Upper lobe of left lung (tissue), 6 donors: Measurements from ENCODE around the gene CX3CR1. TPM values are rescaled to one million over a fixed set of nuclear protein-coding genes. Genes with fewer than 3 reads are reported as not detected.

Source experiments
- ATAC-seq, 2 donors: fragments of 200-7000 bp; cut with Tn5 transposase; one replicate each; pipeline ENCODE4 v1.9.1; 2022; ENCODE audit warnings: mild to moderate bottlenecking in 2 of 2, moderate library complexity in 2 of 2; ENCODE audit not compliant: low FRiP score in 2 of 2
- DNase-seq, 2 donors: peaks; one replicate each; pipeline ENCODE4 v3.0.0-alpha.2; 2019 to 2020
- H3K27ac ChIP-seq, 4 donors: fragments of 200-600 bp; sonication (generic); one replicate each; pipeline ENCODE4 v1.5.1; 2016 to 2019
- H3K27me3 ChIP-seq, 4 donors: fragments of 200-600 bp; sonication (generic); one replicate each; pipeline ENCODE4 v1.5.1; 2017 to 2019
- H3K36me3 ChIP-seq, 4 donors: fragments of 200-600 bp; sonication (generic); one replicate each; pipeline ENCODE4 v1.5.1; 2016 to 2019
- H3K4me1 ChIP-seq, 4 donors: fragments of 200-600 bp; sonication (generic); one replicate each; pipeline ENCODE4 v1.5.1; 2018 to 2019
- H3K4me3 ChIP-seq, 4 donors: fragments of 200-600 bp; sonication (generic); one replicate each; pipeline ENCODE4 v1.5.1; 2017 to 2019; ENCODE audit warnings: mild to moderate bottlenecking in 2 of 4, moderate library complexity in 1 of 4
- H3K9me3 ChIP-seq, 4 donors: fragments of 200-600 bp; sonication (generic); one replicate each; pipeline ENCODE4 v1.5.1; 2018 to 2019
- EP300 ChIP-seq, 4 donors: sonication (generic); formaldehyde crosslinking; IDR thresholded peaks; one replicate each; pipeline ENCODE4 v1.5.1; 2017; ENCODE audit warnings: antibody characterized with exemption in 4 of 4, control low read depth in 2 of 4
- POLR2A ChIP-seq, 4 donors: fragments of 450-650 bp; IDR thresholded peaks; one replicate each; pipeline ENCODE4 v1.5.1; 2016 to 2017; ENCODE audit warnings: antibody characterized with exemption in 4 of 4, mild to moderate bottlenecking in 2 of 4
- POLR2AphosphoS5 ChIP-seq, 2 donors: sonication (generic); formaldehyde crosslinking; IDR thresholded peaks; one replicate each; pipeline ENCODE4 v1.5.1; 2017; ENCODE audit warnings: antibody characterized with exemption in 2 of 2
- WGBS, 2 donors: methylation state at CpG; one replicate each; pipeline ENCODE4 v1.1.5; 2017 to 2018; 5-methylcytosine and 5-hydroxymethylcytosine counted together
- total RNA-seq, 6 donors: library from RNA; depleted of rRNA in 4 of 6; stranded (reverse); fragments of >200 nt in 4 of 6; gene quantifications; one replicate each; pipeline versions ENCODE4 v1.1.0 to v1.2.1, GENCODE V29; 2016 to 2021
- TF ChIP-seq, protein P1 (sequence below), 6 experiments: fragments of 450-650 bp in 4 of 6; fragments of 200-600 bp in 2 of 6; sonication (generic) in 2 of 6; IDR thresholded peaks; one replicate each; pipeline ENCODE4 v1.5.1; 2016 to 2019; ENCODE audit warnings: antibody characterized with exemption in 6 of 6
- donor health status: DM: no; HTN: no; CAD: no; lungs with moderate emphysema.
- donor health status: DM: no; HTN: yes; CAD: no; lungs with severe emphysema.

Gene CX3CR1
- 10 to 100 TPM in 1 of 6 donors, 1 to 10 TPM in 4, under 1 TPM in 1; 0.59 to 15.3 (median 2.5) TPM for total RNA-seq

DNA sequence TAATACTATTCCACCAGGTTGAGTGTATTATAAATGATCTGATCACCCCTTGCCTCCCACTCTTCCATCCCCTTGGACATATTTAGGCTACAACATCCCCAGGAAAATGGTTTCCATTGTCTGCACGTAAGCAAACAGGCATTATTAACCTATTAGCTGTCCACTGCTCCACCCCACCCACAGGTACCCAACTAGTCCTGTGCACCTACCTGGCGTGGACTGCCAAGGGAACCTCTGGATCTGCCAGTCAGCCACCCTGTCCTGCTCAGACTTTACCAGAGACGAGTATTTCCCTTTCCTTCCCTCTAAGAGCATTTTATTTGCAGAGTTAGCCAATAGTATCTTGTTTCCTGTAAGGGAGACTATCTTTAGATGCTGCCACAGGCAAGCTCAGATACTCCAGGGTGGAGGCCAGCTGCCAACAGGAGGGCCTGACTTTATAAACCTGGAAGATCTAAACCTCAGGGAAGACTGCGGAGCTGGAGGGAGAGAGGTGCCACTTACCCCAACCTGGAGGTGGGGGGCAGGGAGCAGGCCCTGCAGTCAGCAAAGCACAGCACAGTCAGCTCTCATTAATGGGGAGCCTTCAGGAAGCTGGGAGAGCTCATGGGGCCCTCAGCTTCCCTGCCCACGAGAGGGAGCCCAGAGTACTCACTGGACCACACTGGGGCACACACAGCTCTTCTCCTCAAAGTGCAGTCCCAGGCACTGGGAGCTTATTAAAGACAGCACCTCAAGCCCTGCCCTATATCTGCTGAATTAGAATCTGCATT lies at the start of gene CX3CR1:
Gene CX3CR1, minus strand, starts transcription at position 292 of the 773 bp plus-strand sequence. CDS start 13,527 bp downstream, outside the sequence.
- peak in 1 of 2 donors; percentile 17 for ATAC-seq
- Histone ChIP-seq H3K4me3 (peak within 1 kb of the TSS in 1 of 4 donors; percentile 20), H3K9me3 (no peaks in the 10 kb centered on the region), H3K4me1 (peaks cover 0 to 10% (median 5%) of the 10 kb centered on the region in 4 donors), H3K36me3 (no peaks in the 10 kb centered on the region), H3K27me3 (no peaks in the 10 kb centered on the region), H3K27ac (peak within 1 kb of the TSS in 2 of 4 donors; percentile 13 to 27)
- TF ChIP-seq EP300 (IDR thresholded peaks at IDR 0.05) (no peak), POLR2A (IDR thresholded peaks at IDR 0.05) (no peak), POLR2AphosphoS5 (IDR thresholded peaks at IDR 0.05) (no peak)
- TF ChIP-seq, protein P1, sequence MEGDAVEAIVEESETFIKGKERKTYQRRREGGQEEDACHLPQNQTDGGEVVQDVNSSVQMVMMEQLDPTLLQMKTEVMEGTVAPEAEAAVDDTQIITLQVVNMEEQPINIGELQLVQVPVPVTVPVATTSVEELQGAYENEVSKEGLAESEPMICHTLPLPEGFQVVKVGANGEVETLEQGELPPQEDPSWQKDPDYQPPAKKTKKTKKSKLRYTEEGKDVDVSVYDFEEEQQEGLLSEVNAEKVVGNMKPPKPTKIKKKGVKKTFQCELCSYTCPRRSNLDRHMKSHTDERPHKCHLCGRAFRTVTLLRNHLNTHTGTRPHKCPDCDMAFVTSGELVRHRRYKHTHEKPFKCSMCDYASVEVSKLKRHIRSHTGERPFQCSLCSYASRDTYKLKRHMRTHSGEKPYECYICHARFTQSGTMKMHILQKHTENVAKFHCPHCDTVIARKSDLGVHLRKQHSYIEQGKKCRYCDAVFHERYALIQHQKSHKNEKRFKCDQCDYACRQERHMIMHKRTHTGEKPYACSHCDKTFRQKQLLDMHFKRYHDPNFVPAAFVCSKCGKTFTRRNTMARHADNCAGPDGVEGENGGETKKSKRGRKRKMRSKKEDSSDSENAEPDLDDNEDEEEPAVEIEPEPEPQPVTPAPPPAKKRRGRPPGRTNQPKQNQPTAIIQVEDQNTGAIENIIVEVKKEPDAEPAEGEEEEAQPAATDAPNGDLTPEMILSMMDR (IDR thresholded peaks at IDR 0.05) = no peak
- DNase-seq = no peak
- WGBS, 2 donors = 43 to 45% methylated on average over 4 to 5 of the region's 5 CpGs

GRCh38 chr3:39329493-39329892 lies 49.7 kb upstream of the CX3CR1 start, which contains the start of gene CCR8:
Gene CCR8, plus strand, starts transcription at chr3:39329709. Its CDS starts 2,623 bp downstream, at chr3:39332332.
- TF ChIP-seq EP300 (IDR thresholded peaks at IDR 0.05) = no peak
- TF ChIP-seq POLR2A (IDR thresholded peaks at IDR 0.05) = no peak
- TF ChIP-seq, protein P1 (IDR thresholded peaks at IDR 0.05) = no peak
- TF ChIP-seq POLR2AphosphoS5 (IDR thresholded peaks at IDR 0.05) = no peak
- Histone ChIP-seq H3K9me3 (no peaks in the 10 kb centered on the region), H3K4me3 (no peak within 1 kb of the TSS), H3K27me3 (no peaks in the 10 kb centered on the region), H3K36me3 (no peaks in the 10 kb centered on the region), H3K4me1 (no peaks in the 10 kb centered on the region), H3K27ac (no peak within 1 kb of the TSS)
- 71 to 94% methylated on average over 1 of the region's 1 CpG for WGBS, 2 donors
- ATAC-seq (no peak), DNase-seq (no peak)

DNA sequence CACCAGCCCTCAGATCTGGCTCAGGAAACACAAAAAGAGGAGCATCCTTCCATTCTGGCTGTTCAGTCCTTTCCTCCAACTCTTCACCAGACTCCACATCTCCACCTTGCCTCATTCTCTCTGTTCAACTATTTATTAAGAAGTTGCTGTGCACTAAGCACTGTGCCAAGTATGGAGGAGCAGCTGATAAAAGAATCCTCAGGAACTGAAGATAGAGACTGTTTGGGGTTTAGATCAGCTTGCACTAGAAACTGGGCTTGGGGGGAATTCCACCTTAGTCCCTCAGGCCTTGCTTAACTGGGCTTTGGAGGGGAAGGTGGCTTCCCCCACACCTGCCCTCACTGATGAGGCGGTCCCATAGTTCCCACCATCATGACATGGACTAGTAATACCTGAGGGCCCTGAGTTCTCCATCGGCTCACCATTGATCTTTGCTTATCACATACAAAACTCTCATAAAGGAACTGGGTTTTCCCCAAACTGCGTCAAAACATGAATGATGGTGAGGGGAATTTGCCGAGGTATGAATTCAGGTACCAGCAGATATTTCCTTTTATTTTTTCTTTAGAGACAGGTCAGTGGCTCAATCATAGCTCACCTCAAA lies 48.0 kb upstream of the CX3CR1 start:
- no peaks in the 10 kb centered on the region for H3K36me3 ChIP-seq
- H3K27ac ChIP-seq = no peak overlapping the region
- DNase-seq (no peak), ATAC-seq (no peak)
- no peaks in the 10 kb centered on the region for H3K4me1 ChIP-seq
- TF ChIP-seq EP300 (IDR thresholded peaks at IDR 0.05) (no peak), POLR2A (IDR thresholded peaks at IDR 0.05) (no peak), POLR2AphosphoS5 (IDR thresholded peaks at IDR 0.05) (no peak)
- TF ChIP-seq, protein P1 (IDR thresholded peaks at IDR 0.05) = no peak
- no peak overlapping the region for H3K4me3 ChIP-seq
- H3K27me3 ChIP-seq = no peaks in the 10 kb centered on the region
- no peaks in the 10 kb centered on the region for H3K9me3 ChIP-seq
- 89 to 97% methylated on average over 4 of the region's 4 CpGs for WGBS, 2 donors

GRCh38 chr3:39327053-39327745 lies 47.4 kb upstream of the CX3CR1 start:
- DNase-seq = no peak
- 85 to 93% methylated on average over 2 to 4 of the region's 4 CpGs for WGBS, 2 donors
- Histone ChIP-seq H3K4me3 (no peak overlapping the region), H3K27ac (no peak overlapping the region), H3K4me1 (no peaks in the 10 kb centered on the region), H3K27me3 (no peaks in the 10 kb centered on the region), H3K36me3 (no peaks in the 10 kb centered on the region), H3K9me3 (no peaks in the 10 kb centered on the region)
- ATAC-seq = no peak
- no peak for TF ChIP-seq EP300 (IDR thresholded peaks at IDR 0.05)
- TF ChIP-seq, protein P1 (IDR thresholded peaks at IDR 0.05) = no peak
- no peak for TF ChIP-seq POLR2A (IDR thresholded peaks at IDR 0.05)
- no peak for TF ChIP-seq POLR2AphosphoS5 (IDR thresholded peaks at IDR 0.05)
